Subcutaneous adipose tissue (tissue), 4 donors: ENCODE data around the gene GP1BB. TPM values are rescaled to one million over a fixed set of nuclear protein-coding genes. Genes with fewer than 3 reads are reported as not detected.

Experiments used
- total RNA-seq, 4 donors: library from RNA; depleted of rRNA; stranded (reverse); fragments of >200 nt; gene quantifications; one replicate each; pipeline ENCODE4 v1.1.0, GENCODE V29; 2016
- TF ChIP-seq, protein P1 (sequence below): fragments of 450-650 bp; IDR thresholded peaks from one replicate; pipeline ENCODE4 v1.5.1; 2016; ENCODE audit warnings: low read depth, mild to moderate bottlenecking, control low read depth, antibody characterized with exemption, moderate library complexity

GP1BB gene
- total RNA-seq, 4 donors from 2014 or later: 0.34 to 2.8 (median 1.5) TPM; not detected in 1

DNA sequence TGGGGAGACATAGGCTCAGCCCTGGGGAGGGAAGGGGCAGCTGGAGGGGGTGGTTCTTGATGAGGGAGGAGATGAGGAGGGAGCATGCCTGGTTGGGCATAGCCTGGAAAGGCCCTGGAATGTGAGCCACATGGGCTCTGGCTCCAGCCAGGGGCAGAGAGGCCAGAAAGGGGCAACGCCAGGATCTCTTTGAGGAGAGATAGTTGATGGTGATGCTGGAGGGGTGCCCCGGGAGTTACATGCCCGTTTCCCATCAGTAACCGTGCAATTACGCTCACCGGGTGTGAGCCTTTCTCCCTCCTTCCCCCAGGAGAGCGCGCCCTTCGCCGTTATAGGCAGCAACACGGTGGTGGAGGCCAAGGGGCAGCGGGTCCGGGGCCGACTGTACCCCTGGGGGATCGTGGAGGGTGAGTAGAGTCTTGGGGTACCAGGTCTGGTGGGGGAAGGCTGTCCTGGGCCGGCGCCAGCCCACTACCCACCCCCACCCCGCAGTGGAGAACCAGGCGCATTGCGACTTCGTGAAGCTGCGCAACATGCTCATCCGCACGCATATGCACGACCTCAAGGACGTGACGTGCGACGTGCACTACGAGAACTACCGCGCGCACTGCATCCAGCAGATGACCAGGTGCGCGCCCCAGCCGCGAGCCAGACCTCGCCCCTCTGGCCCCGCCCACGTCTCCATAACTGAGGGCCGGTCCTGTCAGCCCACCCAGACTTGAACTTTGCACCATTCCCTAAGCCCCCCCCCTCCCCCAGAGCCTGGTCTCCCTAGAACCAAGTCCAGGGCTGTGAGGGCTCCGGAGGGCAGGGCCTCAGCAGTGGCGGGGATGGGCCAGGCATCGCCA, 1.8 kb upstream of the GP1BB start:
- TF ChIP-seq, protein P1, sequence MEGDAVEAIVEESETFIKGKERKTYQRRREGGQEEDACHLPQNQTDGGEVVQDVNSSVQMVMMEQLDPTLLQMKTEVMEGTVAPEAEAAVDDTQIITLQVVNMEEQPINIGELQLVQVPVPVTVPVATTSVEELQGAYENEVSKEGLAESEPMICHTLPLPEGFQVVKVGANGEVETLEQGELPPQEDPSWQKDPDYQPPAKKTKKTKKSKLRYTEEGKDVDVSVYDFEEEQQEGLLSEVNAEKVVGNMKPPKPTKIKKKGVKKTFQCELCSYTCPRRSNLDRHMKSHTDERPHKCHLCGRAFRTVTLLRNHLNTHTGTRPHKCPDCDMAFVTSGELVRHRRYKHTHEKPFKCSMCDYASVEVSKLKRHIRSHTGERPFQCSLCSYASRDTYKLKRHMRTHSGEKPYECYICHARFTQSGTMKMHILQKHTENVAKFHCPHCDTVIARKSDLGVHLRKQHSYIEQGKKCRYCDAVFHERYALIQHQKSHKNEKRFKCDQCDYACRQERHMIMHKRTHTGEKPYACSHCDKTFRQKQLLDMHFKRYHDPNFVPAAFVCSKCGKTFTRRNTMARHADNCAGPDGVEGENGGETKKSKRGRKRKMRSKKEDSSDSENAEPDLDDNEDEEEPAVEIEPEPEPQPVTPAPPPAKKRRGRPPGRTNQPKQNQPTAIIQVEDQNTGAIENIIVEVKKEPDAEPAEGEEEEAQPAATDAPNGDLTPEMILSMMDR: no peak

DNA sequence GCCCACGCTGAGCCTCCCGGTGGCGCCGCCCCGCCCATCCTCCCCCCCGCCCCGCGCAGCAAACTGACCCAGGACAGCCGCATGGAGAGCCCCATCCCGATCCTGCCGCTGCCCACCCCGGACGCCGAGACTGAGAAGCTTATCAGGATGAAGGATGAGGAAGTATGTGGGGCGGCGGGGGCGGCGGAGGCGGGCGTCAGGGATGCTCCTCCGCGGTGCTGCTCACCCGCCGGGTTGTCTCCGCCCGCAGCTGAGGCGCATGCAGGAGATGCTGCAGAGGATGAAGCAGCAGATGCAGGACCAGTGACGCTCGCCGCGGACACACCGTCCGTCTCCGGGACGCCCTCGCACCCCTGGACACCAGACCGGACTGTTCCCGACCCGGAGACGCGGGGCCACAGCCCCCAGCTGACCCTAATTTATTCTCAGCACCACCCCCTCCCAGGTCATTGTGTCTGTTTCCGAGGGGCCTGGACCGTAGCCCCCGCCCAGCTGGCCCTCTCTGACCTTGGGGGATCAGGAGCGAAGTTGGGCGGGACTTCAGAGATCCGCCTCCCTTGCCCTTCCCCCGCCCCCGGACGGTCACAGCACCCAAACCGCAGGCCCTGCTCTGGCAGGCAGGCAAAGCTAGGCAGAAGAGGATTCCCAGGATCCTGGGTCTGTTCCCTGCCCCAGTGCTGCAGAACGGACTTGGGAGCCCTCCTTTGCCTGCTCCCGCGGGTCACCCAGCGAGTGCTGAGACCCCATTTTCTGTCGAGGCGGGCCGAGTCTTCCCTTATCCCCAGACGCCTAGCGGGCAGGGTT, 959 bp upstream of the GP1BB start:
- TF ChIP-seq, protein P1: no peak

DNA sequence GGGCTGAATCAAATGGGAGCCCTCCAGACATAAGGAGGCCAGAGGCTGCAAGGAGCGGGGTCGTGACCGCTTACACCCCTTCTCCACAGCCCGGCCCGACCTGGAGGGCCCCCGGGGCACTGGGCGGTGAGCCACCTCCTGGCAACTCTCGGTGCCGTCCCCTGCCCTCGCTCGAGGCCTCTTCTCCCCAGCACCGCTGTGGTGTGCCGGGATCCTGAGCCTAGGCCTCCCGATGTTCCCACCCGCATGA, 432 bp upstream of the GP1BB start:
- TF ChIP-seq, protein P1: no peak

DNA sequence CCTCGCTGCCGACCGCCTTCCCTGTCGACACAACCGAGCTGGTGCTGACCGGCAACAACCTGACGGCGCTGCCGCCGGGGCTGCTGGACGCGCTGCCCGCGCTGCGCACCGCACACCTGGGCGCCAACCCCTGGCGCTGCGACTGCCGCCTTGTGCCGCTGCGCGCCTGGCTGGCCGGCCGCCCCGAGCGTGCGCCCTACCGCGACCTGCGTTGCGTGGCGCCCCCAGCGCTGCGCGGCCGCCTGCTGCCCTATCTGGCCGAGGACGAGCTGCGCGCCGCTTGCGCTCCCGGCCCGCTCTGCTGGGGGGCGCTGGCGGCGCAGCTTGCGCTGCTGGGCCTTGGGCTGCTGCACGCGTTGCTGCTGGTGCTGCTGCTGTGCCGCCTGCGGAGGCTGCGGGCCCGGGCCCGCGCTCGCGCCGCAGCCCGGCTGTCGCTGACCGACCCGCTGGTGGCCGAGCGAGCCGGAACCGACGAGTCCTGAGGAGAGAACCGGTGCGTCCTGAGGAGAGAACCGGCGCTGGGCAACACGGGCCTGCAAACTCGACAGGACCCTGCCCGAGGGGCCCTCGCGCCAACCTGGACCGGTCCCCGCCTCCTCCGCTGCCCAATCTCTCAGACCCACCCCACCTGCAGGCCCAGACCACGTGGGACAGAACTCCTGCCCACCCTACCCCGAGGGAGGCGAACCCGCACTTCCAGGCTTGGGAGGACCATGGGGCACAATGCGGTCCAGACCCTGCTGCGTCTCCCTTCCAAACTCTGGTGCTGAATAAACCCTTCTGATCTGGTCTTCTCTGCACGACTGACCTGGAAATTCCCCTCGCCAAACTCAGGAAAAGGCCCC, 866 bp downstream of the GP1BB start:
- TF ChIP-seq, protein P1: no peak

DNA sequence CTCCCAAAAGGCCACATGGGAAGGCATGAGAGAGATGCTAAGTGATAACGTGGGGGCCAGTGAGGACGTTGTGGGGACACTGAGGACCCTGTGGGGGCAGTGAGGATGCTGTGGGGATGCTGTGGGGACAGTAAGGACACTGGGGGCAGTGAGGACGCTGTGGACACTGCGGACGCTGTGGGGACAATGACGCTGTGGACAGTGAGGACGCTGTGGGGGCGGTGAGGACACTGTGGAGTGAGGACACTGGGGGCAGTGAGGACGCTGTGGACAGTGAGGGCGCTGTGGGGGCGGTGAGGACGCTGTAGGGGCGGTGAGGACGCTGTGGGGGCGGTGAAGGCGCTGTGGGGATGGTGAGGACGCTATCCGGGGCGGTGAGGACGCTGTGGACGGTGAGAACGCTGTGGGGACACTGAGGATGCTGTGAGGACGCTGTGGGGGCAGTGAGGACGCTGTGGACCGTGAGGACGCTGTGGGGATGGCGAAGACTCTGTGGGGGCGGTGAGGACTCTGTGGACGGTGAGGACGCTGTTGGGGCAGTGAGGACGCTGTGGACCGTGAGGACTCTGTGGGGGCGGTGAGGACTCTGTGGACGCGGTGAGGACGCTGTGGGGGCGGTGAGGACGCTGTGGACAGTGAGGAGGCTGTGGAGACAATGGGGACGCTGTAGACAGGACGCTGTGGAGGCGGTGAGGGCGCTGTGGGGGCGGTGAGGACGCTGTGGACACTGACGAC, 1.8 kb downstream of the GP1BB start:
- TF ChIP-seq, protein P1: no peak

- TF ChIP-seq, protein P1: no peak
Measured at GRCh38 chr22:19727310-19728150, 4.2 kb downstream of the GP1BB start.
